Activated T-cell treated with anti-CD3 and anti-CD28 coated beads, Interleukin-2, amount 50 U/mL, for 1 hour (primary cell): ENCODE measurements around the gene CLGN.
"Not testable (repeated sequence)": the region's sequence is repeated elsewhere in the genome, so short reads cannot be mapped to it uniquely, and the experiment has no call there.

Source experiments
- DNase-seq: peaks from one replicate; pipeline ENCODE4 v3.0.0-alpha.2; 2020

Gene CLGN

GRCh38 chr4:140427106-140427918, at the start of gene CLGN:
CLGN (minus strand) TSS chr4:140427648; CDS start chr4:140413078, 14,570 bp downstream.
- DNase-seq, result peak; percentile 42

- DNase-seq, result no peak
Measured at GRCh38 chr4:140472156-140472555, 44.7 kb upstream of the CLGN start.

- DNase-seq, result no peak
Measured at GRCh38 chr4:140469791-140470733, 42.6 kb upstream of the CLGN start.

- no peak for DNase-seq
Measured at GRCh38 chr4:140466146-140466545, 38.7 kb upstream of the CLGN start.

GRCh38 chr4:140463614-140464013, 36.2 kb upstream of the CLGN start:
- no peak for DNase-seq

- DNase-seq, result no peak
Measured at GRCh38 chr4:140463182-140463581, 35.7 kb upstream of the CLGN start.

DNA sequence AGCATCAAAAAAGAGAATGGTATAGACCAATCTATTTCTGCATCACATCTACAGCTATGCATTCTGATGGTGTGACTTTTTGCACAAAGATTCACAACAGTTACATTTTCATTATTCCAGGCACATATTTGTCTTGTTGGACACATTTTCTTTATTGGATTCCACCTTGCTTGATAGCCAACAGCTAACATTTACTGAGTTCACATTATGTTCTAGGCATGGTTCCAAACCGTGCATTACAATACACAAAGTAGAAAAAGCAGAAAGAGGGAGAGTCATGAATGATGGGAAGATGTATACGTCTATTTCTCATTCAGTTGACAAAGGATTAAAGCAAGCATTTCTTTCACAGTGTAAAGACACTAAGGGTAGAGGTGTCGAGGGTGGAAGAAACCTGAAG, 22.9 kb upstream of the CLGN start:
- no peak for DNase-seq

- DNase-seq, result no peak
Measured at GRCh38 chr4:140448830-140449229, 21.4 kb upstream of the CLGN start.

DNA sequence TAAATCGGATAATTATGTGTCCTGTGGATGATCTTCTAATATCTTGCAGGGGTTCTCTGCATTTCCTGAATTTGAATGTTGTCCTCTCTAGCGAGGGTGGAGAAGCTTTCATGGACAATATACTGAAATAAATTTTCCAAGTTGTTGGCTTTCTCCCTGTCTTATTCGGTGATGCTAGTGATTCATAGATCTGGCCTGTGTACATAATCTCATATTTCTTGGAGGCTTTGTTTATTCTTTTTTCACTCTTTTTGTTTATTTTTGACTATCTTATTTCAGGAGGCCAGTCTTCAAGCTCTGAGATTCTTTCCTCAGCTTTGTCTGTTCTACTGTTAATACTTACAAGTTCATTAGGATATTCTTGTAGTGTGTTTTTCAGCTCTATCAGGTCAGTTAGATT, 20.7 kb upstream of the CLGN start:
- no peak for DNase-seq

DNA sequence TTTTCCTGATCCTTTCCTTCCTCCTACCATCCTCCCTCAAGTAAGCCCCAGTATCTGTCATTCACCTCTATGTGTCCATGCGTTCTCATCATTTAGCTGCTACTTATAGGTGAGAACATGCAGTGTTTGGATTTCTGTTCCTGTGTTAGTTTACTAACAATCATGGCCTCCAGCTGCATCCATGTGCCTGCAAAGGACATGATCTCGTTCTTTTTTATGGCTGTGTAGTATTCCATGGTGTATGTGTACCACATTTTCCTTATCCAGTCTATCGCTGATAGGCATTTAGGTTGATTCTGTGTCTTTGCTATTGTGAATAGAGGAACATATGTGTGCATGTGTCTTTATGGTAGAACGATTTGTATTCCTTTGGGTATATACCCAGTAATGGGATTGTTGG, 16.9 kb upstream of the CLGN start:
- not testable (repeated sequence) for DNase-seq

DNA sequence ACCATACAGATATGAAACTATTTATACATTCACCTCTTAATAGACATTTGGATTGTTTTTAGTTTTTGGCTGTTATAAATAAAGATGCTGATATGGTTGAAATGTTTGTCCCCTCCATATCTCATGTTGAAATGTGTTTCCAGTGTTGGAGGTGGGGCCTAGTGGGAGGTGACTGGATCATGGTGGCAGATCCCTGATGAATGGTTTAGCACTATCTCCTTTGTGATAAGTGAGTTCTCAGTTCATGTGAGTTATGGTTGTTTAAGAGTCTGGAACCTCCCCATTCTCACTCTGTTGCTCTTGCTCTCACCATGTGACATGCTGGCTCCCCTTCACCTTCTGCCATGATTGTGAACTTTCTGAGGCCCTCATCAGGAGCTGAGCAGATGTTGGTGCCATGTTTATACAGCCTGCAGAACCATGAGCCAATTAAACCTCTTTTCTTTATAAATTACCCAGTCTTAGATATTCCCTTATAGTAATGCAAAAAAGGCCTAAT, 12.2 kb upstream of the CLGN start:
- DNase-seq, result no peak

GRCh38 chr4:140427919-140428471, 547 bp upstream of the CLGN start:
- no peak for DNase-seq

DNA sequence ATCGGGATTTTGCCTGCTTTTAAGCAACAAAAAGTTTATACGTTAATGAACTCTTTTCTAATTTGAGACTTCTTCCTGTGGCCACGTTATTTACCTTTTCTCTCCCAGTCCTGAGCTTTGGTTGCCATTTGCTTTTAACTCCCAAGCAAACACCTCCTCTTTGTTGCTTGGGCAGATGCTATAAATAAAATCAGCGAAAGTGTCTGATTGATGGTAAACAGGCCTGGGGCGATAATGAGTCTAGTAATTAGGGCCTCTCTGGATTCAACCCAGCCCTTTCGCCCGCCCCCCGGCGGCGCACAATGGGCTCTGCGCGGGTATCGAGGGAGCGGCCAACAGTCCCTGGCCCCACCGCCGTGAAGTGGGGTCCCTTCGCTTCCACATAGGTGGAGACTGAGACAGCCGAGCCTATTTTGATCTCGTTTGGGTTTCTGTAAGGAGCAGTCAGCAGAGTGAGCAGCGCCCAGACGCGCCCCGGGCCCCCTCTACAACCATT, 790 bp downstream of the CLGN start:
- DNase-seq, result no peak

- no peak for DNase-seq
Measured at GRCh38 chr4:140423106-140423505, 4.3 kb downstream of the CLGN start.

- not testable (repeated sequence) for DNase-seq
Measured at GRCh38 chr4:140413130-140413969, 14.1 kb downstream of the CLGN start.

GRCh38 chr4:140408974-140409373, 18.5 kb downstream of the CLGN start:
- no peak for DNase-seq

- no peak for DNase-seq
Measured at GRCh38 chr4:140406292-140406691, 21.2 kb downstream of the CLGN start.

- no peak for DNase-seq
Measured at GRCh38 chr4:140400111-140400510, 27.3 kb downstream of the CLGN start.

GRCh38 chr4:140395668-140396067, 31.8 kb downstream of the CLGN start:
- DNase-seq, result no peak

DNA sequence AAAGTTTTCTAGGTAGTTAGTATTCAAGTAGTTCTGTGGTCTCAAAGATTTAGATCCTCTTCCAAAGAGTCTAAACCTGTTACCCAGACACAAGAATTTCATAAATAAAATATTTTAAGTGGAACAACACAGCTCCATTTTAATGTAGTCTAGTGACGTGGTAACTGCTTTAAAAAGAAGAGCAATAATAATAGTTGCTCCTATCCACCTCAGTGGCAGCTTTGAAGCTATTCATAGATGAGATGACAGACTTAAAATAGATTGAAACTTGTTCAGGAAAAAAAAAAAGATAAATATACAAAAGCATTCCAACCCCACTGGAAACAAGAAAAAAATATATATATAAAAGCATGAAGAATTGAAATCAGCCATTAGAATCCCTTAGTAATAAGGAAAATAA, 39.4 kb downstream of the CLGN start:
- DNase-seq, result no peak

DNA sequence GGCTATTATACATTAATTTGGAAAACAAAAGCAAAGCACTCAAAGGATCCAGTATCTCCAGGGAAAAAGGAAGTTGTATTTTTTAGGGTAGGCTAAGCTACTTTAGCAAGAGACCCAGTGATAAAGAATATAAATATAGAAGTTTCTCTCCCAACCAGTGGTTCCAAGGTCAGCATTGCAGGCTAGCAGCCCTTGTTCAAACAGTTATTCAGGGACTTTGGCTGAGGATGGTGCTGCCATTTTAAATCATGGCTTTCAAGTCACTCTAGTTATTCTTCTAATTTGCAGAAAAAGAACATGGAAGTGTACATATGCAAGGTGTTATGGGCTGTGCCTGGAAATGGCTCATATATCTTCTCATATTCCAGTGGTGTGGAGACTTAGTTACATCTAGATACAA, 44.7 kb downstream of the CLGN start:
- DNase-seq, result no peak

- DNase-seq, result no peak
Measured at GRCh38 chr4:140374130-140374477, 53.3 kb downstream of the CLGN start.
